ENCODE data around the gene GSG1. TPM values are rescaled to one million over a fixed set of nuclear protein-coding genes. Genes with fewer than 3 reads are reported as not detected.

Gene GSG1
- total RNA-seq, 5 donors from 2014 or later (not counting 1 experiment from before 2014, with no cell fraction given): not detected

GRCh38 chr12:13097491-13098011 is 5.9 kb downstream of the GSG1 start:
- Mint-ChIP-seq H3K4me1 (peaks cover 40 to 46% (median 41%) of the 10 kb centered on the region in 3 donors), H3K27ac (peak overlapping the region in 1 of 2 donors; percentile 82), H3K4me3 (peak overlapping the region; percentile 10 to 44 (median 23)), H3K36me3 (no peaks in the 10 kb centered on the region), H3K27me3 (no peaks in the 10 kb centered on the region), H3K9me3 (no peaks in the 10 kb centered on the region)
- ATAC-seq (replicated peaks in 1 of 4) (no peak), DNase-seq (no peak)
- H3K4me3 ChIP-seq (ENCODE audit: control insufficient read depth in 1 of 2, extremely low read depth in 1 of 2, low read length in 1 of 2): no peak overlapping the region
- H3K9me3 ChIP-seq: no peaks in the 10 kb centered on the region
- WGBS (ENCODE audit: insufficient coverage): 65% methylated on average over 5 of the region's 9 CpGs
- H3K27ac ChIP-seq (ENCODE audit: low read length): no peak overlapping the region
- POLR2A ChIA-PET: interaction anchor here in 1 of 2 donors (1.4 kb wide), 1 partner anchor 114 kb away, joined by 5 read pairs; no protein-coding TSS in a partner anchor
- CTCF ChIA-PET: interaction anchor here (0.6 to 6.0 kb wide), 5 partner anchors 114 to 1166 kb away, joined by 3 to 52 read pairs (median 4); no protein-coding TSS in a partner anchor
- no peaks in the 10 kb centered on the region for H3K36me3 ChIP-seq (ENCODE audit: control insufficient read depth in 2 of 2, extremely low read depth in 1 of 2, insufficient read depth in 1 of 2, low read length in 1 of 2)
- peaks cover 18 to 37% of the 10 kb centered on the region in 2 experiments for H3K4me1 ChIP-seq (ENCODE audit: control insufficient read depth in 1 of 2, extremely low read depth in 1 of 2, insufficient read depth in 2 of 2, low read length in 2 of 2)
- H3K27me3 ChIP-seq (replicated peaks in 1 of 2; ENCODE audit: control insufficient read depth in 2 of 2, extremely low read depth in 1 of 2, insufficient read depth in 2 of 2, low read length in 1 of 2): peaks cover 0 to 4% of the 10 kb centered on the region in 2 experiments

- WGBS (ENCODE audit: insufficient coverage): 46% methylated on average over 2 of the region's 8 CpGs
- CTCF ChIA-PET: interaction anchor here (0.6 to 1.7 kb wide), 5 partner anchors 116 to 1330 kb away, joined by 3 to 12 read pairs (median 4); no protein-coding TSS in a partner anchor
- Mint-ChIP-seq H3K4me1 (peaks cover 24 to 26% (median 26%) of the 10 kb centered on the region in 3 donors), H3K36me3 (no peaks in the 10 kb centered on the region), H3K4me3 (no peak overlapping the region), H3K9me3 (no peaks in the 10 kb centered on the region), H3K27ac (no peak overlapping the region), H3K27me3 (no peaks in the 10 kb centered on the region)
- Histone ChIP-seq H3K27me3 (replicated peaks in 1 of 2; ENCODE audit: control insufficient read depth in 2 of 2, extremely low read depth in 1 of 2, insufficient read depth in 2 of 2, low read length in 1 of 2) (peaks cover 0 to 4% of the 10 kb centered on the region in 2 experiments), H3K4me3 (ENCODE audit: control insufficient read depth in 1 of 2, extremely low read depth in 1 of 2, low read length in 1 of 2) (no peak overlapping the region), H3K4me1 (ENCODE audit: control insufficient read depth in 1 of 2, extremely low read depth in 1 of 2, insufficient read depth in 2 of 2, low read length in 2 of 2) (peaks cover 12 to 23% of the 10 kb centered on the region in 2 experiments), H3K27ac (ENCODE audit: low read length) (no peak overlapping the region), H3K9me3 (no peaks in the 10 kb centered on the region), H3K36me3 (ENCODE audit: control insufficient read depth in 2 of 2, extremely low read depth in 1 of 2, insufficient read depth in 1 of 2, low read length in 1 of 2) (no peaks in the 10 kb centered on the region)
- ATAC-seq (replicated peaks in 1 of 4) (no peak), DNase-seq (no peak)
- POLR2A ChIA-PET: interaction anchor here in 1 of 2 donors (0.7 kb wide), 1 partner anchor 1086 kb away, joined by 10 read pairs; no protein-coding TSS in a partner anchor
Observed at GRCh38 chr12:13095266-13095995, 8.0 kb downstream of the GSG1 start.

GRCh38 chr12:13094367-13094766 is 9.1 kb downstream of the GSG1 start:
- no peak overlapping the region for H3K4me3 ChIP-seq (ENCODE audit: control insufficient read depth in 1 of 2, extremely low read depth in 1 of 2, low read length in 1 of 2)
- peaks cover 5 to 17% of the 10 kb centered on the region in 2 experiments for H3K4me1 ChIP-seq (ENCODE audit: control insufficient read depth in 1 of 2, extremely low read depth in 1 of 2, insufficient read depth in 2 of 2, low read length in 2 of 2)
- no peaks in the 10 kb centered on the region for H3K36me3 ChIP-seq (ENCODE audit: control insufficient read depth in 2 of 2, extremely low read depth in 1 of 2, insufficient read depth in 1 of 2, low read length in 1 of 2)
- Mint-ChIP-seq H3K27ac (no peak overlapping the region), H3K36me3 (no peaks in the 10 kb centered on the region), H3K9me3 (no peaks in the 10 kb centered on the region), H3K4me3 (no peak overlapping the region), H3K27me3 (no peaks in the 10 kb centered on the region), H3K4me1 (peaks cover 16 to 18% (median 16%) of the 10 kb centered on the region in 3 donors)
- ChIA-PET CTCF (interaction anchor here in 1 of 2 donors (0.7 to 1.6 kb wide), 2 partner anchors 117 to 1845 kb away, joined by 3 to 4 read pairs; no protein-coding TSS in a partner anchor), POLR2A (no interaction called here)
- ATAC-seq (replicated peaks in 1 of 4): no peak
- no peak for DNase-seq
- no peaks in the 10 kb centered on the region for H3K9me3 ChIP-seq
- peaks cover 0 to 4% of the 10 kb centered on the region in 2 experiments for H3K27me3 ChIP-seq (replicated peaks in 1 of 2; ENCODE audit: control insufficient read depth in 2 of 2, extremely low read depth in 1 of 2, insufficient read depth in 2 of 2, low read length in 1 of 2)
- H3K27ac ChIP-seq (ENCODE audit: low read length): no peak overlapping the region
- WGBS (ENCODE audit: insufficient coverage): no CpG with 5 or more reads among the region's 3 CpGs

GRCh38 chr12:13093848-13094220 is 9.6 kb downstream of the GSG1 start:
- ATAC-seq (replicated peaks in 1 of 4): no peak
- ChIA-PET POLR2A (no interaction called here), CTCF (interaction anchor here (0.6 to 1.6 kb wide), 4 partner anchors 118 to 1845 kb away, joined by 3 to 5 read pairs (median 4); no protein-coding TSS in a partner anchor)
- no CpG with 5 or more reads among the region's 2 CpGs for WGBS (ENCODE audit: insufficient coverage)
- DNase-seq: no peak
- no peaks in the 10 kb centered on the region for H3K9me3 ChIP-seq
- H3K27ac ChIP-seq (ENCODE audit: low read length): no peak overlapping the region
- no peaks in the 10 kb centered on the region for H3K9me3 Mint-ChIP-seq
- H3K27me3 Mint-ChIP-seq: no peaks in the 10 kb centered on the region
- H3K4me3 Mint-ChIP-seq: no peak overlapping the region
- H3K4me3 ChIP-seq (ENCODE audit: control insufficient read depth in 1 of 2, extremely low read depth in 1 of 2, low read length in 1 of 2): no peak overlapping the region
- H3K27ac Mint-ChIP-seq: no peak overlapping the region
- H3K27me3 ChIP-seq (replicated peaks in 1 of 2; ENCODE audit: control insufficient read depth in 2 of 2, extremely low read depth in 1 of 2, insufficient read depth in 2 of 2, low read length in 1 of 2): peaks cover 0 to 4% of the 10 kb centered on the region in 2 experiments
- peaks cover 11 to 12% (median 11%) of the 10 kb centered on the region in 3 donors for H3K4me1 Mint-ChIP-seq
- no peaks in the 10 kb centered on the region for H3K36me3 ChIP-seq (ENCODE audit: control insufficient read depth in 2 of 2, extremely low read depth in 1 of 2, insufficient read depth in 1 of 2, low read length in 1 of 2)
- H3K36me3 Mint-ChIP-seq: no peaks in the 10 kb centered on the region
- peaks cover 1 to 12% of the 10 kb centered on the region in 2 experiments for H3K4me1 ChIP-seq (ENCODE audit: control insufficient read depth in 1 of 2, extremely low read depth in 1 of 2, insufficient read depth in 2 of 2, low read length in 2 of 2)

DNA sequence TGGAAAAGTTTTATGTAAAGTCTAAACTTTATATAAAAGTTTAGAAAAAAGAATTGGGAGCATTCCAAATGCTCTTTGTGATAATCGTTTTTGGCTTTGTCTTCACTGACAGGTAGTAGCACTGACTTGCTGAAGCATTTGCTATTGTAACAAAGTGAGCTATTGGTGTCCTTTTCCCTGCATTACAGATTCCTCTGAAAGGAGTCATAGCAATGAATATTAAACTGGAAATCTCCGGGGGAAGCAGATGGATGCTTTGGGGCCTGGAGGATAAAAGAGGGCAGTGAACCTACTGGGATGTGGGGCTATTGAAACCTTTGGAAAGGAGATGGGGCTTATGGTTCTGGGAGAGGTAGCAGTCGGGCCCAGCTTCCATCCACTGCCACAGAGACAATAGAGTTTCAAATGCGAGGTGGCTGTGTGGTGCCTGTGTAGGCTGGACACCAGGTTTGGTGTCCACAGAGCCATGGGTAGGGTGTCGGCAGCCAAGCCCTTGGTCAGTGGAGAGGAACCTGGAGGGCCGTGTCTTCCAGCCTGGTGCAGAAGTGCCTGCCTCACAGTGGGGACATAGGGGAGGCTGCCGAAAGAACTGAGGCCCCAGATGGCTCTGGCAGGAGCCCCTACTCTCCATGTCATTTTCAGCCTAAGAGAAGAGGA is 10.1 kb downstream of the GSG1 start:
- H3K9me3 ChIP-seq: no peaks in the 10 kb centered on the region
- POLR2A ChIA-PET: interaction anchor here in 1 of 2 donors (0.7 kb wide), 1 partner anchor 49 kb away, joined by 3 read pairs; the partner anchor contains the start of gene FAM234B

DNA sequence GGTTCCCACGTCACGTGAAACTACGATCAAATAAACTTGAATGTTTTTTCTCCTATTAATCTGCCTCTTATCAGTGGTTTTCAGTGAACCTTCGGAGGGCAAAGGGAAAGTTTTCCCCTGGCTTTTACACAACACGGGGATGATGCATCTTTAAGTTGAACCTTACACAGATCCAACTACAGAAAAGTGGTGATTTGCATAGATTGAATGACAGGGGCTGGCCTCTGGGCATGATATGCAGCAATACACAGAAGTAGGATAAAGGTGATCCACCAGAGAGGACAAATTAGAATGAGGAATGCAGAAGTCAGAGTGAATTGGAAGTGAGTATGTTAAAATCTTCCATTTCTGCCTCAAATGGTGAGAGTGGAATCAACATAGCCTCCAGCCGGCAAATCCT is 11.6 kb downstream of the GSG1 start:
- Histone ChIP-seq H3K27me3 (replicated peaks in 1 of 2; ENCODE audit: control insufficient read depth in 2 of 2, extremely low read depth in 1 of 2, insufficient read depth in 2 of 2, low read length in 1 of 2) (peaks cover 0 to 4% of the 10 kb centered on the region in 2 experiments), H3K4me3 (ENCODE audit: control insufficient read depth in 1 of 2, extremely low read depth in 1 of 2, low read length in 1 of 2) (no peak overlapping the region), H3K27ac (ENCODE audit: low read length) (no peak overlapping the region), H3K9me3 (no peaks in the 10 kb centered on the region), H3K4me1 (ENCODE audit: control insufficient read depth in 1 of 2, extremely low read depth in 1 of 2, insufficient read depth in 2 of 2, low read length in 2 of 2) (no peaks in the 10 kb centered on the region), H3K36me3 (ENCODE audit: control insufficient read depth in 2 of 2, extremely low read depth in 1 of 2, insufficient read depth in 1 of 2, low read length in 1 of 2) (no peaks in the 10 kb centered on the region)
- no peak overlapping the region for H3K4me3 Mint-ChIP-seq
- no peaks in the 10 kb centered on the region for H3K9me3 Mint-ChIP-seq
- POLR2A ChIA-PET: no interaction called here
- no peak for ATAC-seq (replicated peaks in 1 of 4)
- H3K36me3 Mint-ChIP-seq: peaks cover under 1% of the 10 kb centered on the region
- H3K27me3 Mint-ChIP-seq: no peaks in the 10 kb centered on the region
- H3K4me1 Mint-ChIP-seq: no peaks in the 10 kb centered on the region
- DNase-seq: no peak
- no peak overlapping the region for H3K27ac Mint-ChIP-seq
- CTCF ChIA-PET: interaction anchor here in 1 of 2 donors (0.7 kb wide), 1 partner anchor 963 kb away, joined by 3 read pairs; no protein-coding TSS in a partner anchor
- WGBS (ENCODE audit: insufficient coverage): 96% methylated on average over 3 of the region's 6 CpGs

More for the DNA sequence above, 10.1 kb downstream of the GSG1 start:
- DNase-seq (no peak), ATAC-seq (replicated peaks in 1 of 4) (no peak)
- Histone ChIP-seq H3K36me3 (ENCODE audit: control insufficient read depth in 2 of 2, extremely low read depth in 1 of 2, insufficient read depth in 1 of 2, low read length in 1 of 2) (no peaks in the 10 kb centered on the region), H3K4me3 (ENCODE audit: control insufficient read depth in 1 of 2, extremely low read depth in 1 of 2, low read length in 1 of 2) (no peak overlapping the region), H3K4me1 (ENCODE audit: control insufficient read depth in 1 of 2, extremely low read depth in 1 of 2, insufficient read depth in 2 of 2, low read length in 2 of 2) (peaks cover 0 to 8% of the 10 kb centered on the region in 2 experiments), H3K27ac (ENCODE audit: low read length) (no peak overlapping the region), H3K27me3 (replicated peaks in 1 of 2; ENCODE audit: control insufficient read depth in 2 of 2, extremely low read depth in 1 of 2, insufficient read depth in 2 of 2, low read length in 1 of 2) (peaks cover 0 to 4% of the 10 kb centered on the region in 2 experiments)
- Mint-ChIP-seq H3K27ac (no peak overlapping the region), H3K36me3 (no peaks in the 10 kb centered on the region), H3K9me3 (no peaks in the 10 kb centered on the region), H3K4me1 (peaks cover 6 to 7% (median 6%) of the 10 kb centered on the region in 3 donors), H3K27me3 (no peaks in the 10 kb centered on the region), H3K4me3 (no peak overlapping the region)
- WGBS (ENCODE audit: insufficient coverage): 84% methylated on average over 5 of the region's 7 CpGs
- CTCF ChIA-PET: interaction anchor here (0.6 to 1.6 kb wide), 4 partner anchors 118 to 1846 kb away, joined by 3 to 5 read pairs (median 4); no protein-coding TSS in a partner anchor
